NCI-H2196 (cell line): Measurements from ENCODE around the gene DTX3L.

Experiments used
- DNase-seq: peaks from one replicate; lab custom pipeline; 2025; ENCODE audit not compliant: unreplicated experiment; lab: John Stamatoyannopoulos, UW

The DTX3L gene

GRCh38 chr3:122602011-122602710 lies 38.0 kb downstream of the DTX3L start:
- no peak for DNase-seq

DNA sequence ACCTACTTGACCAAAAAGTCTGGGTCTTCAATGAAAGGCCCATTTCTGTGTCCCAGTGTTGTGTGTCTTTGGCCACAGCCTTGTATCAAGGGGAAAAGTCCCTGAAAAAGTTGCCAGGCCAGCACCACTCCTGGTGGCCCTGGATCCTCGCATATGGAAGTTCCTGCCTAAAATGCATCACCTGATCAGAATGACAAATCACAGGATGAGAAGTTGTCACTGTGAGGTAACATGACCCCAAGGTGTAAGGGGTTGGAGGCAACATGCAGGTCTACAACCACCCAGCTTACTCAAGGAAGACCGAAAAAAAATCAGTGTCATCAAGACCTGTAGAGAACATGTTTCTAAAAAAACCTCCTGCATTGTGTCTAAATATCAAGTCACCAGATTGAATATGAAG lies 38.9 kb downstream of the DTX3L start:
- DNase-seq = no peak

DNA sequence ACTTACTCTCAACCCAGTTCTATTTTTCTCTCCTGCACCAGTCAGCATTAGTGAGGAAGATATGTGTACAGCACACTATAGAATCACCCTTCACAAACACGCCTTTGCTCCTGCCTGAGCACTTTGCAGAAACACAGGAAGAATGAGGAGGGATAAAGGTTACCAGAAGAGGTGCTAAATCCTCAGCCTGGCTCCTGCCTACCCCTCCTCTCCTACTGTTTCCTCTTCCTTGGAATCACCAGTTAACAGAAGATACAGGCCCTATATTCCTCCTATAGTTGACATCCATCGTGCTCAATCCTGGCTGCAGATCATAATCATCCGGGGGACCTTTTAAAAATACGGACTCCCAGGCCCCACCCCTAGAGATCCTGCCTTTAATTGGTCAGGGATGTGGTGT lies 42.2 kb downstream of the DTX3L start:
- DNase-seq = no peak

- no peak for DNase-seq
Observed at GRCh38 chr3:122608916-122609315, 44.8 kb downstream of the DTX3L start.

DNA sequence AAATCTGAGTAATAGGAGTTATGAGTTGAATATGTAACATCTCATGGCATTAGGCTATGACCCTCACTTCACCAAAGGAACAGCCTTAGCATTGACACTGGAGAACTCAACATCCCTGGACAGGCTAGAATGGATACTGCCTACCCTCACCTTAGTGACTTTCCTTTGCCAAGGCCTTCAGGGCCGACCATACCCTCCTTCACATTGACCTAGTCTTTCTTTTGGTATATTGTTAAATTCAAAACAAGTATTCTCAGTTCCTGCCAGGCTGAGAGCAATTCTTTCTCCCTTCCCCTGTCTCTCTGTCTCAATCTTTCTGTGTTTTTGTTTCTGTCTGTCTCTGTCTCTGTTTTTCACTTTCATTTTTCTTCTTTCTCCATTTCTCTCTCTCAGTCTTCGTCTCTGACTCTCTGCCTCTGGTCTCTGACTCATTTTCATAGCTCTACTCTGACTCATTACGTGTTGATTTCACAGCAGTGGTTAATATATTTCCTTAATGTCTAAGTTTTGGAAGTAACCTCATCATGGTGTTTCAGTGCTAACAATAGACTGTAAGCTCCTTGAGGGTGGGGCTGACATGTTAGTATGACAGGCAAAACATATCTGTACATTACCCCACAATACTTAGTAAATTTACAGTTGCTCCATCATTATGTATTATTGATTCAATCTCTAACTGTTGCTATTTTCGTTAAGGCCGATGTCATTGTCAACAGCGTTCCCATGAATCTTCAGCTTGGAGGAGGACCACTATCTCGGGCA lies 45.8 kb downstream of the DTX3L start:
- DNase-seq = no peak

DNA sequence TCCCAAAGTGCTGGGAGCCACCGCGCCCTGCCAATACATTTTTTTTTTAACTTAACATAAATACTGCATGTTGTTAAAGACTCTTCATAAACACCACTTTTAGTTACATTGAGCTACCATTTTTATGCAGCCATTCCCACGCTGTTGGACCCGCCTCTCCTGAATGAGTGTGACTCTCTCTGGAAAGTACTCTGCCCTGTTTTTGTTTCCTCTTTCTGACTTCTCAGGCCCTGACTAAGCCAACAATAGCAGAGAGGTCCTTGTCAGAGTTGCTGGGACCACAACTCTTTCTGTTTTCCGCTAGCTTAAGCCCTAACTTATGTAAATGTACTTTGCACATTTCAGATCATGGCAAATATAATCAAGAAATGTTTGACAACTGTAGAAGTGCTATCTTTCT lies 48.6 kb downstream of the DTX3L start:
- DNase-seq = no peak

- no peak for DNase-seq
Observed at GRCh38 chr3:122615303-122615702, 51.2 kb downstream of the DTX3L start.

- DNase-seq = no peak
Observed at GRCh38 chr3:122618614-122619013, 54.5 kb downstream of the DTX3L start.

- DNase-seq = no peak
Observed at GRCh38 chr3:122619040-122619439, 54.9 kb downstream of the DTX3L start.

- DNase-seq = no peak
Observed at GRCh38 chr3:122620399-122620798, 56.3 kb downstream of the DTX3L start.

DNA sequence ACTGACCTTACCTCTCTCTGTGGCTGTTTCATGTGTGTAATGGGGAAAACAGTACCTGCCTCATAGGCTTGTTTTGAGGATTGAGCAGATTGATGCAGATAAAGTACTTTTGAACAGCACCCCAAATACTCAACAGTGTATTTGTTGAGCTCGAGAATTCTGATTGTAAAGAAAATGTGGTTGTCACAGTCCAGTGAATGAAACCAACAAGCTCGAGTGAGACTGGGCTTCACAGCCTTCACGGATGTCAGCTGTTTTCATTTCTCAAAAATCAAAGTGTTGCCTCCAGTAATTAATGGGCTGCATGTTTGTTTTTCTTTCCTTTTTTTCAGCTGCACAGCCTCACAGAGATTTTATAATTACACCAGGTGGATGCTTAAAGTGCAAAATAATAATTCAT lies 57.0 kb downstream of the DTX3L start:
- no peak for DNase-seq

GRCh38 chr3:122623031-122623829 lies 59.1 kb downstream of the DTX3L start:
- DNase-seq = no peak
